GM06990 (cell line): ENCODE data around the gene RCE1.
A peak's percentile ranks its signal among the peaks of the same experiment; 100 is the strongest.

Experiments
- DNase-seq: peaks from one replicate; pipeline ENCODE4 v3.0.0-alpha.2; 2011; ENCODE audit not compliant: insufficient read length; ENCODE audit errors: extremely low read depth
- H3K27me3 ChIP-seq: replicated peaks from 2 replicates; pipeline ENCODE4 v1.6.0; 2011; ENCODE audit warnings: low read length; ENCODE audit not compliant: control insufficient read depth, insufficient read depth
- H3K36me3 ChIP-seq: 2 replicates; pipeline ENCODE4 v1.5.1; 2011; ENCODE audit warnings: low read length; ENCODE audit not compliant: control insufficient read depth, insufficient read depth
- H3K4me3 ChIP-seq: replicated peaks from 2 replicates; pipeline ENCODE4 v1.5.1; 2011; ENCODE audit warnings: low read depth, mild to moderate bottlenecking, control low read depth, low read length
- TF ChIP-seq, protein P1 (sequence below): IDR thresholded peaks from 2 replicates; pipeline ENCODE4 v1.5.1; 2011; ENCODE audit warnings: low read length, control low read depth, mild to moderate bottlenecking, inconsistent platforms; ENCODE audit not compliant: insufficient read depth, poor library complexity, severe bottlenecking

The RCE1 gene

DNA sequence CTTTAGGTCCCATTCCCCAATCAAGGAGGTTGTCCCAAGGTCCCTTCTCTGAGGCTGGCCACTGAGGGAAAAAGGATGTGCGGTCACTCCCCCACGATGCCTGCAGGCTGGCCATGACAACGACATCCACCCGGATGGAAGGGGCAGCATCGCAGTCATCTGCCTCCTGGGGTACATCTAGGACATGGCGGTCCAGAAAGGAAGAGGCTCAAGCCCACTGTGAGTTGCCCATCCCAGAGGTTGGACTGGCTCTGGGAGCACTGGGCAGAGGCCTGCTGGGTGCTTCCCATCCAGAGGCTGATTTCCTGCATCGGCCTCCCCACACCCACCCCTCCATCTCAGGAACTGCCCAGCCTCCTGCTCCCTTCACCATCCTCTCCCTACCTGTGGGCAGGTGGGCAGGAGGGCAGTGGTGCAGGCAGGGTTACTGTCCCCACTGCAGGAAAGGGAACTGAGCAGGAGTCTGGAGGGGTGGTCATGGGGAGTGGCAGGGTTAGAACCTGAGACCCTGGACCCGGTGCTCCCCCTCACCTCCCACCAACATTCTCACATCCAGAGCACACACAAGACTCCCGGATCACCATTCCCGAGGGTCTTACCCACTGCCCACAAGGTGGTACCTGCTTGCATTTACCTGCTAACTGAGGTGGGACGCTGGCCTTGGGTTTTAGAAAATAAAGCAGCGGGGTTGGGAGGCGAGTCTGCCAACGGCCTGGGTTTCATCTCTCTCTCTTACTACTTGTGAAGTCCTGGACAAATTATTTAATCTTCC, 4.4 kb downstream of the RCE1 start:
- H3K4me3 ChIP-seq, result no peak overlapping the region
- TF ChIP-seq, protein P1, sequence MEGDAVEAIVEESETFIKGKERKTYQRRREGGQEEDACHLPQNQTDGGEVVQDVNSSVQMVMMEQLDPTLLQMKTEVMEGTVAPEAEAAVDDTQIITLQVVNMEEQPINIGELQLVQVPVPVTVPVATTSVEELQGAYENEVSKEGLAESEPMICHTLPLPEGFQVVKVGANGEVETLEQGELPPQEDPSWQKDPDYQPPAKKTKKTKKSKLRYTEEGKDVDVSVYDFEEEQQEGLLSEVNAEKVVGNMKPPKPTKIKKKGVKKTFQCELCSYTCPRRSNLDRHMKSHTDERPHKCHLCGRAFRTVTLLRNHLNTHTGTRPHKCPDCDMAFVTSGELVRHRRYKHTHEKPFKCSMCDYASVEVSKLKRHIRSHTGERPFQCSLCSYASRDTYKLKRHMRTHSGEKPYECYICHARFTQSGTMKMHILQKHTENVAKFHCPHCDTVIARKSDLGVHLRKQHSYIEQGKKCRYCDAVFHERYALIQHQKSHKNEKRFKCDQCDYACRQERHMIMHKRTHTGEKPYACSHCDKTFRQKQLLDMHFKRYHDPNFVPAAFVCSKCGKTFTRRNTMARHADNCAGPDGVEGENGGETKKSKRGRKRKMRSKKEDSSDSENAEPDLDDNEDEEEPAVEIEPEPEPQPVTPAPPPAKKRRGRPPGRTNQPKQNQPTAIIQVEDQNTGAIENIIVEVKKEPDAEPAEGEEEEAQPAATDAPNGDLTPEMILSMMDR, result no peak
- H3K27me3 ChIP-seq, result no peaks in the 10 kb centered on the region
- no peak for DNase-seq
- peaks cover 23% of the 10 kb centered on the region for H3K36me3 ChIP-seq

DNA sequence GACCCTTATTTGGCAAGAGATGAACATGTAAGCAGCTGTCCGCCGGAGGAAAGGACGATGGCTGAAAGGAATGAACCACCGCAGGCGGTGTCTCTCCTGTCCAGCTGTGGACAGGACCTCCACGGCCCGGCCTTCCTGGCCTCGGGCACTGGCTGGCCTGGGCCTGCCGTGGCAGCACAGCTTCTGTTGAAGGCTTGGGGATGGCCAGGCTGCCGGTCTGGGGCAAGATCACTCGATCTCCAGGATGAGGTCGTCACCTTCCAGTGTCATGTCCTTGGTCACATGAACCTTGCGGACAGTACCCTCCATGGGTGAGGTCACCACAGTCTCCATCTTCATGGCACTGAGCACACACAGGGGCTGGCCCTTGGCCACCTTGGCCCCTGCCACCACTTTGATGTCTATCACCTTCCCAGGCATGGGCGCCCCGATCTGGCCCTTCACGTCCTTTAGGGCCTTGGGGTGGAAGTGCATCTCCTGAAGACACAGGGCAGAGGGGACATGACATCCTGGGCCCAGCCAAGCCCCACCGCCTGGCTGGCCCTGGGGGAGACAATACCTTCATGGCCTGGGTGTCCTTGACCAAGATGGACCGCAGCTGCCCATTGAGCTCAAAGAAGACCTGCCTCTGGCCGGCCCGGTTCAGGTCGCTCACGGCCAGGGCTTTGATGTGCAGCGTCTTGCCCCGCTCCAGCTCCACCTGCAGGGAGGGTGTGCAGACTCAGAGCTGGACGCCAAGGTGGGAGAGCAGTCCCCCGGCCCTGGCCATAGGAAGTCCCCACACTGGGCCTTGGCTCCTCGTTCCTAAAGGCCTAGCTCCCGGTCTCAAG, 5.6 kb downstream of the RCE1 start:
- DNase-seq, result peak; percentile 14
- no peaks in the 10 kb centered on the region for H3K27me3 ChIP-seq
- no peak overlapping the region for H3K4me3 ChIP-seq
- TF ChIP-seq, protein P1, result no peak
- H3K36me3 ChIP-seq, result peaks cover 23% of the 10 kb centered on the region

DNA sequence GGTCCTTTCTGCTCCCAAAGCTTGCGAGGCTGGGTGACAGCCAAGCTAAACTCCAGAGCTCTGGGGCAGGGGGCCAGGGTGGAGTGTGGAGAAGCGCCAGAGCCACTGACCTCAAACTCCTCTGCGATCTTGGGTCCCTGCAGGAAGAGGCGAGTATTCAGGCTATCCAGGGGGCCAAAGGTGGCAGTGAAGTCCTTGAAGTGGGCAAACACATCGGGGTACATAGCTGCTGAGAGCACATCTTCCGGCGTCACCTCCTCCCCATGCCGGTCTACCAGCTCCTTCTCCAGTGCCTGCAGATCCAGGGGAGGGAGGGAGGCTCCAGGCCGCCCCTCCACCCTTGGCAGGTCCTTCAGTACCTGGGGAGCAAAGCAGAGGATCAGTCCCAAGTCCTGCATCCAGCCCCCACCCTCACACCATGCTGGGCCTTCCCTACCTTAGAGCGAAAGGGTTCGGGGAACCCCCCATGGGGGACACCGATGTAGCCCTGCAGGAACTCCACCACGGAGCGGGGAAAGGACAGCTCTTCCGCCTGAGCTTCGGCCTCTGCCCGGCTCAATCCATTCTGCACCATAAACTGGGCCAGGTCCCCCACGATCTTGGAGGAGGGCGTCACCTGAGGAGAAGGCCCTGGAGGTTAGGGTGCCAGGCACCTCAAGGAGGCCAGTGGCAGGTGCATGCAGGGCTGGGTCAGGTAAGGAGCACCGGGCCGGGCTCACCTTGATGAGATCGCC, 6.4 kb downstream of the RCE1 start:
- H3K27me3 ChIP-seq, result no peaks in the 10 kb centered on the region
- peaks cover 23% of the 10 kb centered on the region for H3K36me3 ChIP-seq
- TF ChIP-seq, protein P1, result no peak
- no peak overlapping the region for H3K4me3 ChIP-seq
- DNase-seq, result no peak

DNA sequence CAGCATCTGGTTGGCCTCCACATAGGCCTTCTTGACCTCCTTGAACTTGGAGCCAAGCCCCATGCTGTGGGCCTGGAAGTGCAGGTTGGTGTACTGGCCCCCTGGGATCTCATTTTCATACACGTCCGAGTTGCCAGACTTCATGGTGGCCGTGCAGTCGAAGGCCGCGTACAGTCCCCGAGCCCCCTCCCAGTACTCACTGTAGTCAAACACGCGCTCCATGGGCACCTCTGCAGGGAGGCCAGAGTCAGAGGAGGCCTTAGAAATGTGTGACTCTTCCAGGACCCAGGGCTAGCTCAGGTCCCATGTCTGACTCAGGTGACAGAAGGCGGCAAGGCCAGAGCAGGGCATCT, 7.0 kb downstream of the RCE1 start:
- no peaks in the 10 kb centered on the region for H3K27me3 ChIP-seq
- peaks cover 21% of the 10 kb centered on the region for H3K36me3 ChIP-seq
- no peak overlapping the region for H3K4me3 ChIP-seq
- TF ChIP-seq, protein P1, result no peak
- DNase-seq, result no peak

DNA sequence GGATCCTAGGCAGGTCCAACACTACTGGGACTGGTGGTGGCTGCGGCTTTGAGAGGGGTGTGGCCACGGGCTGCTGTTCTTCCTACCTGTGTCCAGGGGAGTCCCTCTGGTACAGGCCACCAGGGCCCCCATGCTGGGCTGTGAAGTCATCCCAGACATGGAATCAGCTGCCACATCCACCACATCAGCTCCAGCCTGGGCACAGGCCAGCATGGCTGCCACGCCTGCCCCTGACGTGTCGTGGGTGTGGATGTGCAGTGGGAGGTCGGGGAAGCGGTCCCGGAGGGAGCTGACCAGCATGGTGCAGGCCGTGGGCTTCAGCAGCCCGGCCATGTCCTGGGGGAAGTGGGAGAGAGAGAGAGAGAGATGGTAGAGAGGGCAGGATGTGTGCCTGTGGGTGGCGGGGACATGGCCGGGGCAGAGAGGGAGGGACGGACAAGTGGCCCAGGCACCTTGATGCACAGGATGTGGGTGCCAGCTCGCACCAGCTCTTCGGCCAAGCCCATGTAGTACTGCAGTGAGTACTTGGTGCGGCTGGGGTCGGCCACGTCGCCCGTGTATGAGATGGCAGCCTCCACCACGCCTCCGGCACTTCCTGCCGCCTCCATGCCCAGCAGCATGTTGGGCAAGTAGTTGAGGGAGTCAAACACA, 7.5 kb downstream of the RCE1 start:
- H3K4me3 ChIP-seq, result no peak overlapping the region
- TF ChIP-seq, protein P1, result no peak
- H3K36me3 ChIP-seq, result peaks cover 17% of the 10 kb centered on the region
- no peaks in the 10 kb centered on the region for H3K27me3 ChIP-seq
- DNase-seq, result peak; percentile 16
